Measurements from ENCODE around the gene CYP2R1.

Gene CYP2R1

DNA sequence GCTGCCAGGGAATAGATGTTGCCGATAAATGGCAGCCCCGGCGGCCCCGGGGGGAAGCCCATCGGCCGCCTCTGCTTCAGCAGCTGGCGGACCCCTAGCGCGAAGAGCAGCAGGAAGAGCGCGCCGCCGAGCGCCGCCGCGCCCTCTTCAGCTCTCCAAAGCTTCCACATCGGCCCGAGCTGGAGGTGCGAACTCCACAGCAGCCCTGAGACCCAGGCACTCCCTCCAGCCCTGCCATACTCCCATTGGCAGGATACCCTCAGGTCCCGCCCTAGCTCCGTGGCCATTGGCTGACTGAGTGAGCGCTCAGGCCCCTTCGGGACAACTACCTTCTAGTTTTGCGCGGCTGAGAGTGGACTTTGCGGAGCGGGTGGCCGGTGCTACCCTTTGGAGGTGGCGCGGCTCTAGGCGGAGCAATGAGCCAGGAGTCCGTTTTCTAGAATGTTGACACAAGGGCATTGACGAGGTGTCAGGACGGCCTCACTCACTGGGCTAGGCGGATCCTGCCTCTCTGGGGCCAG lies at the start of gene CYP2R1:
Gene CYP2R1 (minus strand): TSS at position 196 of the 521 bp plus-strand sequence. CDS start 26 bp downstream, at position 170.
- peak within 1 kb of the TSS; percentile 74 for H3K27ac ChIP-seq (ENCODE audit: low read length)

DNA sequence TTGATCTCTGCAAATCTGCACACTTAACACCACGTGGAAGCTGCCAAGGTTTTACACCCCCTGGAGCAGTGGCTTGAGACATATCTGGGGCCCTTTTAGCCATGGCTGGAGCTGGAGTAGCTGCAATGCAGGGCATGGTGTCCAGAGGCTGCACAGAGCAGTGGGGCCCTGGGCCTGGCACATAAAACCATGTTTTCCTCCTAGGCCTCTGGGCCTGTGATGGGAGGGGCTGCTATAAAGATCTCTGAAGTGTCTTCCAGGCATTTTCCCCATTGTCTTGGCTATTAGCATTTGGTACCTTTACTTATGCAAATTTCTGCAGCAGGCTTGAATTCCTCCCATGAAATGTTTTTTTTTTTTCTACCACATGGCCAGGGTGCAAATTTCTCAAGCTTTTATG lies 46.9 kb upstream of the CYP2R1 start:
- no peak for TF ChIP-seq EZH2phosphoT487 (IDR thresholded peaks at IDR 0.05; ENCODE audit: low read depth)
- TF ChIP-seq CTCF (IDR thresholded peaks at IDR 0.05; ENCODE audit: low read depth, low read length): no peak
- no peaks in the 10 kb centered on the region for H3K36me3 ChIP-seq (replicated peaks; ENCODE audit: low read depth, low read length)
- H2AFZ ChIP-seq (ENCODE audit: low read depth, low read length): no peak overlapping the region

More for the DNA sequence above, at the start of gene CYP2R1:
- TF ChIP-seq EZH2phosphoT487 (IDR thresholded peaks at IDR 0.05; ENCODE audit: low read depth) (no peak), CTCF (IDR thresholded peaks at IDR 0.05; ENCODE audit: low read depth, low read length) (no peak; the same call in 1 of the 2 replicates)
- Histone ChIP-seq H3K9me3 (ENCODE audit: insufficient read depth, low read length) (no peaks in the 10 kb centered on the region), H4K20me1 (ENCODE audit: insufficient read depth, low read length) (no peaks in the 10 kb centered on the region), H3K79me2 (ENCODE audit: low read length) (peaks cover 4% of the 10 kb centered on the region; the same call in 1 of the 2 replicates), H3K9ac (ENCODE audit: low read length) (peak within 1 kb of the TSS; percentile 75), H3K36me3 (replicated peaks; ENCODE audit: low read depth, low read length) (no peaks in the 10 kb centered on the region), H3K4me3 (ENCODE audit: low read length) (peak within 1 kb of the TSS; percentile 82), H3K27me3 (ENCODE audit: low read depth, low read length) (no peaks in the 10 kb centered on the region), H2AFZ (ENCODE audit: low read depth, low read length) (peak within 1 kb of the TSS; percentile 72), H3K4me1 (ENCODE audit: low read length) (peaks cover 15% of the 10 kb centered on the region), H3K4me2 (ENCODE audit: low read length) (peak within 1 kb of the TSS; percentile 83)

GRCh38 chr11:14934641-14935351 lies 42.8 kb upstream of the CYP2R1 start:
- H3K9me3 ChIP-seq (ENCODE audit: insufficient read depth, low read length): no peaks in the 10 kb centered on the region

More for the DNA sequence above, 46.9 kb upstream of the CYP2R1 start:
- Histone ChIP-seq H3K4me3 (ENCODE audit: low read length) (no peak overlapping the region), H4K20me1 (ENCODE audit: insufficient read depth, low read length) (no peaks in the 10 kb centered on the region), H3K79me2 (ENCODE audit: low read length) (no peaks in the 10 kb centered on the region), H3K9ac (ENCODE audit: low read length) (no peak overlapping the region), H3K4me2 (ENCODE audit: low read length) (no peak overlapping the region), H3K27ac (ENCODE audit: low read length) (no peak overlapping the region), H3K4me1 (ENCODE audit: low read length) (no peaks in the 10 kb centered on the region), H3K9me3 (ENCODE audit: insufficient read depth, low read length) (no peaks in the 10 kb centered on the region), H3K27me3 (ENCODE audit: low read depth, low read length) (no peaks in the 10 kb centered on the region; the same call in 1 of the 2 replicates)

More at GRCh38 chr11:14934641-14935351, 42.8 kb upstream of the CYP2R1 start:
- H2AFZ ChIP-seq (ENCODE audit: low read depth, low read length): no peak overlapping the region
- no peak overlapping the region for H3K9ac ChIP-seq (ENCODE audit: low read length)
- H3K27ac ChIP-seq (ENCODE audit: low read length): no peak overlapping the region
- TF ChIP-seq CTCF (IDR thresholded peaks at IDR 0.05; ENCODE audit: low read depth, low read length) (no peak), EZH2phosphoT487 (IDR thresholded peaks at IDR 0.05; ENCODE audit: low read depth) (no peak)
- H3K36me3 ChIP-seq (replicated peaks; ENCODE audit: low read depth, low read length): no peaks in the 10 kb centered on the region
- H3K4me3 ChIP-seq (ENCODE audit: low read length): no peak overlapping the region
- H4K20me1 ChIP-seq (ENCODE audit: insufficient read depth, low read length): no peaks in the 10 kb centered on the region
- H3K27me3 ChIP-seq (ENCODE audit: low read depth, low read length): peaks cover 7% of the 10 kb centered on the region; the same call in 1 of the 2 replicates
- no peaks in the 10 kb centered on the region for H3K79me2 ChIP-seq (ENCODE audit: low read length)
- H3K4me2 ChIP-seq (ENCODE audit: low read length): no peak overlapping the region
- no peaks in the 10 kb centered on the region for H3K4me1 ChIP-seq (ENCODE audit: low read length)
